SHP77 treated with DMSO at 0.1 percent for 48 hours (cell line): ENCODE results near the gene FGF2.
"Not testable (repeated sequence)": the region's sequence is repeated elsewhere in the genome, so short reads cannot be mapped to it uniquely, and the experiment has no call there.

Experiments
- DNase-seq: peaks from one replicate; lab custom pipeline; 2025; lab: John Stamatoyannopoulos, UW

Gene FGF2

GRCh38 chr4:122826553-122827257, at the start of gene FGF2:
Gene FGF2 (plus strand): TSS chr4:122826831. CDS start chr4:122827175, 344 bp downstream.
- no peak for DNase-seq

- DNase-seq = no peak
These were observed 49.7 kb upstream of the FGF2 start for GRCh38 chr4:122776916-122777315.

GRCh38 chr4:122777846-122778673, 48.6 kb upstream of the FGF2 start:
- no peak for DNase-seq

- DNase-seq = no peak
These were observed 45.1 kb upstream of the FGF2 start for GRCh38 chr4:122781486-122781885.

- DNase-seq = no peak
These were observed 43.1 kb upstream of the FGF2 start for GRCh38 chr4:122783301-122784215.

- DNase-seq = no peak
These were observed 42.4 kb upstream of the FGF2 start for GRCh38 chr4:122784261-122784660.

GRCh38 chr4:122785099-122785498, 41.5 kb upstream of the FGF2 start:
- DNase-seq = no peak

GRCh38 chr4:122786296-122786695, 40.3 kb upstream of the FGF2 start:
- not testable (repeated sequence) for DNase-seq

GRCh38 chr4:122786920-122787319, 39.7 kb upstream of the FGF2 start:
- not testable (repeated sequence) for DNase-seq

- DNase-seq = no peak
These were observed 38.7 kb upstream of the FGF2 start for GRCh38 chr4:122787940-122788339.

- no peak for DNase-seq
These were observed 37.7 kb upstream of the FGF2 start for GRCh38 chr4:122788935-122789334.

- no peak for DNase-seq
These were observed 32.8 kb upstream of the FGF2 start for GRCh38 chr4:122793811-122794210.

GRCh38 chr4:122796801-122797404, 29.7 kb upstream of the FGF2 start:
- no peak for DNase-seq

- no peak for DNase-seq
These were observed 29.1 kb upstream of the FGF2 start for GRCh38 chr4:122797405-122798094.

GRCh38 chr4:122798101-122798500, 28.5 kb upstream of the FGF2 start:
- peak; percentile 0 for DNase-seq

GRCh38 chr4:122798917-122799316, 27.7 kb upstream of the FGF2 start:
- DNase-seq = no peak

GRCh38 chr4:122803788-122804208, 22.8 kb upstream of the FGF2 start:
- no peak for DNase-seq

- no peak for DNase-seq
These were observed 19.5 kb upstream of the FGF2 start for GRCh38 chr4:122806981-122807679.

GRCh38 chr4:122810669-122811068, 16.0 kb upstream of the FGF2 start:
- DNase-seq = no peak

- DNase-seq = not testable (repeated sequence)
These were observed 14.8 kb upstream of the FGF2 start for GRCh38 chr4:122811781-122812180.
